AG10803 (cell line): ENCODE data around the gene PPFIA1.

Experiments used
- DNase-seq: peaks from one replicate; pipeline ENCODE4 v3.0.0; 2010; ENCODE audit warnings: low read depth
- H3K4me3 ChIP-seq: 2 replicates; pipeline ENCODE4 v1.5.1; 2011; ENCODE audit warnings: mild to moderate bottlenecking, low read length, control low read depth
- TF ChIP-seq, protein P1 (sequence below): conservative IDR thresholded peaks from 2 replicates; pipeline ENCODE4 v1.5.1; 2011; ENCODE audit warnings: mild to moderate bottlenecking, low read length, control low read depth, inconsistent platforms

PPFIA1 gene

DNA sequence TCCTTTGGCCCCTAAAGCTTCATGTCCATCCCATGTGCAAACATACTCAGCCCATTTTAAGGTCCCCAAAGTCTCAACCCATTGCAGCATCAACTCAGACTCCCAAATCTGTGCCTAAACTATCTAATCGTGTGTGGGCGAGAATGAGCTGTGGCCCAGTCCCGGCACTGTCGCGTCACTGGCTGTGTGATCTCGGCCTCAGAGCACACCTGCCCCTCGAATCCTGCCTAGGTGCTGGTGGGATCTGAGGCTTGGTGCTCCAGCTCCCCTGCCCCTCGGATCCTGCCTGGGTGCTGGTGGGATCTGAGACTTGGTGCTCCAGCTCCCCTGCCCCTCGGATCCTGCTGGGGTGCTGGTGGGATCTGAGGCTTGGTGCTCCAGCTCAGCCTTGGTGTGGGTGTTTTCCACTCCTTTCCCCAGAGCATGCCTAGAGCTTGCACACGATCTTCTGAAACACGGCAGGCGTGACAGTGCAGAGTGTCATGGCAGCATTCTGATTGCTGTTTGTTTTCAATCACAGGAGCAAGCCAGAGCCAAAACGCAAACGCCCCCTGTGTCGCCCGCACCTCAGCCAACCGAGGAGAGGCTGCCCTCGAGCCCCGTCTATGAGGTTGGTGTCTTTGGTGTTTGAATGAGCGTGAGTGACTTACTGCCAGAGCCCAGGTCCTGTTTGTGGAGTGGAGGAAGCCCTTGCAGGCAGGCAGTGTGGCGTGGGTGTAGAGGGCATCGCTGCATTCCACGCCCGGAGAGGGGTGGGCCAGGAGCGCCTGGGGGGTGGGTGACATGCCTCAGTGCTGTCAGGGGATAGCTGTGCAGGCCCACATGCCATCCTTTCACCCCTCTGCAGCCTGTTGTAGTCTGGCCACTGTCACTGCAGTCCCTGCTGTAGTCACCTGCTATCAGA, 160.4 kb downstream of the PPFIA1 start:
- TF ChIP-seq, protein P1, sequence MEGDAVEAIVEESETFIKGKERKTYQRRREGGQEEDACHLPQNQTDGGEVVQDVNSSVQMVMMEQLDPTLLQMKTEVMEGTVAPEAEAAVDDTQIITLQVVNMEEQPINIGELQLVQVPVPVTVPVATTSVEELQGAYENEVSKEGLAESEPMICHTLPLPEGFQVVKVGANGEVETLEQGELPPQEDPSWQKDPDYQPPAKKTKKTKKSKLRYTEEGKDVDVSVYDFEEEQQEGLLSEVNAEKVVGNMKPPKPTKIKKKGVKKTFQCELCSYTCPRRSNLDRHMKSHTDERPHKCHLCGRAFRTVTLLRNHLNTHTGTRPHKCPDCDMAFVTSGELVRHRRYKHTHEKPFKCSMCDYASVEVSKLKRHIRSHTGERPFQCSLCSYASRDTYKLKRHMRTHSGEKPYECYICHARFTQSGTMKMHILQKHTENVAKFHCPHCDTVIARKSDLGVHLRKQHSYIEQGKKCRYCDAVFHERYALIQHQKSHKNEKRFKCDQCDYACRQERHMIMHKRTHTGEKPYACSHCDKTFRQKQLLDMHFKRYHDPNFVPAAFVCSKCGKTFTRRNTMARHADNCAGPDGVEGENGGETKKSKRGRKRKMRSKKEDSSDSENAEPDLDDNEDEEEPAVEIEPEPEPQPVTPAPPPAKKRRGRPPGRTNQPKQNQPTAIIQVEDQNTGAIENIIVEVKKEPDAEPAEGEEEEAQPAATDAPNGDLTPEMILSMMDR, result no peak
- no peak for DNase-seq
- H3K4me3 ChIP-seq, result no peak overlapping the region

DNA sequence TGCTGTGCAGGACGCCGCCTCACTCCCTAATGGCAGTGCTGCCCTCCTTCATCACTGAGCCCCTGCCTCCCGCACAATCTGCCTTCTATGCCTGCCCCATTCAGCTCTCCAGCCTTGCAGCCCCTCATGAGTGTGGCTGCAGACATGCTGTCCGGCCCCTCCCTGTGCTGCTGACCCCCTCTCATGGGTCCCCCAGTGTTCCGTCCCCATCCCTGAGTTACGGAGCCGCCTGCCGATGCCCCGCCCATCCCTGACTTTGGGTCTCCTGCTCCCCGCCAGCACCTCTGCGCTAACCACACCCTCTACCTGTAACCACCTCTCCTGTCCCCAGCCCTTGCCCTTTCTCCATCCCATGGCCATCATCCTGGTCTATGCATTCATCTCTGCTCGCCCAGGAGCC, 161.1 kb downstream of the PPFIA1 start:
- TF ChIP-seq, protein P1, result no peak
- DNase-seq, result no peak
- H3K4me3 ChIP-seq, result no peak overlapping the region

DNA sequence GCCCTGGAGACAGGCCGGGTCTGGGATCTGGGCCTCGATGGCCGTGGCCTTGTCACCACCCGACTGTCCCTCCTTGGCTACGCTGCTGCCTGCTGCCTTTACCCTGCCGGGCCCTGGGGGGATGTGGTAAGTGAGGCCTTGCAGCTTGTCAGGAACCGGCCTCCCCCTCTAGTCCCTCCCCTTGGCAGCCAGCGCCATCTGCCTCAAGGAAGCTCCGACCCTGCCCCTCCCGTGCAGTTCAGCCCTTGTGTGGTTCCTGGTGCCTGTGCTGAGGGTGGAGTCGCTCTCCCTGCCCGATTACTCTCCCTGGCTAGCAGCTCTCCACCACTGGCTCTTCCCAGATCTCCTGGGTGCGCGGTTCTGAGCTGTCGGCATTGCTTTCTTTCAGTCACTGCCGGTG, 161.6 kb downstream of the PPFIA1 start:
- no peak overlapping the region for H3K4me3 ChIP-seq
- TF ChIP-seq, protein P1, result no peak
- no peak for DNase-seq

DNA sequence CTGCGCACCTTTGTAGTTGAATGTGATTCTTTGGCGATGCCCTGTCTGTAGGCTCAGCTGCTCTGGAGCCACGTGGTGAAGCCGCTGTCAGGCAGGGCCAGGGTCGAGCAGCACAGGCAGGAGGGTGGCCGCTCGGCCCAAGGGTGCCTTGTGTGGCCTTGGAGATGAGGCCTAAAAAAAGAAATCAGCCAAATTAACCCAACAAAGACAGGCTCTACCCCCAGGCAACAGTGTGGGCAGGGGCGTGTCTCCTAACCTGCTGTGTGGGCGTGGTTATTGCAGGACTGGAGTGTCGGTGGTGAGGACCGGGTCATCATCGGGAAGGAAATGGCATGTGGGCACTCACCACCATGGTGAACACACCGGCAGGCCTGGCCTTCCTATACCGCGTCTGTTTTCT, 162.1 kb downstream of the PPFIA1 start:
- no peak for DNase-seq
- H3K4me3 ChIP-seq, result no peak overlapping the region
- TF ChIP-seq, protein P1, result no peak

DNA sequence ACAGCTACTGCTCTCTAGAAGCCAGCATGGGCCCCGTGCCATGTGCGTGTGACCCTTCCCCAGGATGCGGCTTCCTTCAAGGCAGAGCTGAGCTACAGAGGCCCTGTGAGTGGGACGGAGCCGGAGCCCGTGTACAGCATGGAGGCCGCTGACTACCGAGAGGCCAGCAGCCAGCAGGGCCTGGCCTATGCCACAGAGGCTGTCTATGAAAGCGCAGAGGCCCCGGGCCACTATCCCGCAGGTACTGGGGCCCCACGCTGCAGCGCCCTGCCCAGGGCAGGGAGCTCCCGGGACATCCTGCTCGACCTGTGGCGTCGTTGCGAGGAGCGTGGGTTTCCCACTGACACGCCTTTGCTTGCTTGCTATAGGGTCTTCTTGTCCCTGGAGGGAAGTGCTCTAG, 162.5 kb downstream of the PPFIA1 start:
- H3K4me3 ChIP-seq, result no peak overlapping the region
- TF ChIP-seq, protein P1, result no peak
- no peak for DNase-seq

DNA sequence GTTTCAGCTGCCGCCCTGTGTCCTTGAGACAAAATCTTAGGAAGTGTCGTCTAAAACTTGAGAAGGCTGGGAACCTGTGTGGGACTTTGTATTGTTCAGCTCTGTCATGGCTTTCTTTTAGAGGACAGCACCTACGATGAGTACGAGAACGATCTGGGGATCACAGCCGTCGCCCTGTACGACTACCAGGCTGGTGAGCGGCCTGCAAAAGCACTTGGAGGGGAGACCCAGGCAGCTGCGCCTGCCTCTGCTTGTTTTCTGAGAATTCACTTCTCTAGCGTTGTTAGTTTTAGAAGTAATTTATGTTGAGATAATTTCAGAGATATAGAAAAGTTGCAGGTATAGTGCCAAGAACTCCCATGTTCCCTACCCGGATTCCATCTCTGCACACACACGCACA, 163.0 kb downstream of the PPFIA1 start:
- no peak overlapping the region for H3K4me3 ChIP-seq
- TF ChIP-seq, protein P1, result no peak
- DNase-seq, result no peak
